GM18861 (cell line): ENCODE data around the gene AK9.

Experiments used
- ATAC-seq: cut with Tn5 transposase; IDR thresholded peaks from one replicate; pipeline ENCODE4 v1.9.1; 2021; ENCODE audit not compliant: unreplicated experiment

Gene AK9

GRCh38 chr6:109448615-109449014, 242.4 kb downstream of the AK9 start:
- ATAC-seq: no peak

DNA sequence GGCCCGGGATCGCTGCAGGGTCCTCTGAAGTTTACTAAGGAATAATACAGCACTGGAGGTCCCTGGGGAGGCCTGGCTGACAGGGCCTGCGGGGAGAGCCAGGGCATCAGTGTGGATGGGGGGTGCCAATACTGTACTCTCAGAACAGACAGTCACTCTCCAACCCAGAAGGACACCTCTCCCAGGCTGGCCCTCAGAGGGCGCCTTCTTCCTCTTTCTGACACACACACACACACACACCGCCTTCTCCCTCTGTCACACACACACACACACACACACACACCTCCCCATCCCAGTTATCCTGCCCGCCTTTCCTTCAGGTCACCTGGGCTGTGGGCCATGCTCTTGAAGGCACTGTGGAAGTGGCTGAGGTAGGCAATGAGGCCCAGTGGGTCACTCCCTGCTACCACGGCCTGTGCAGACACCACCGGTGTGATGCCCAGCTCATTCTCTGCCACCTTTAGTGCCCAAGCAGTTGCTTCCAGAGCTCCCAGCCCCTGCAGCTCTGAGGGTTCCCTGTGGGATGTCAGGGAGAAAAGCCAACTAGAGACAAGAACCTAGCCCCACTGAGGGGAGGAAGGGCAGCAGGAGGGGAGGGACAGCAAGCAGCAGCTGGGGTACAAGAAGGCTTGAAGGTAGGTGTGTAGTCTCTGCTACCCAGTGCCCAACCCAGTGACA, 243.0 kb downstream of the AK9 start:
- no peak for ATAC-seq

DNA sequence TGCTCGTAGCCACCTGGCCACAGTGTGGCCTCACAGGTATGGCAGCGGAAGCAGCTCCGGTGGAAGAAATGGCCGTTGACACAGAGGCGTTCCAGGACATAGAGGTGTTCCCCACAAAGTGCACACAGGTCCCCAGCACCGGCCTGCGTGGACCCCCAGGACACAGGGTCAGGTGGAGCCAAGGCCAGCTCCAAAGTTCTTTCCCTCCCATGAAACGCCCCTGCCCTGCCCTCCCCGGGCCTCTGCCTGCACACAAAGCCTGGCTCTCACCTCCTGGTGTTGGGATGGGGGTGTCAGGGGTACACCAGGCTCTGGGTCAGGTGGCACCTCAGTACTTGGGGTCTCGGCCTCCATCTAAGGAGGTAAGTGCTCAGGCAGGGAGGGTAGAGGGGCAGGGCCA, 243.9 kb downstream of the AK9 start:
- no peak for ATAC-seq

GRCh38 chr6:109446541-109446940, 244.5 kb downstream of the AK9 start:
- no peak for ATAC-seq

GRCh38 chr6:109446072-109446471, 244.9 kb downstream of the AK9 start:
- no peak for ATAC-seq

- ATAC-seq: no peak
Measured at GRCh38 chr6:109445382-109445781, 245.6 kb downstream of the AK9 start.

DNA sequence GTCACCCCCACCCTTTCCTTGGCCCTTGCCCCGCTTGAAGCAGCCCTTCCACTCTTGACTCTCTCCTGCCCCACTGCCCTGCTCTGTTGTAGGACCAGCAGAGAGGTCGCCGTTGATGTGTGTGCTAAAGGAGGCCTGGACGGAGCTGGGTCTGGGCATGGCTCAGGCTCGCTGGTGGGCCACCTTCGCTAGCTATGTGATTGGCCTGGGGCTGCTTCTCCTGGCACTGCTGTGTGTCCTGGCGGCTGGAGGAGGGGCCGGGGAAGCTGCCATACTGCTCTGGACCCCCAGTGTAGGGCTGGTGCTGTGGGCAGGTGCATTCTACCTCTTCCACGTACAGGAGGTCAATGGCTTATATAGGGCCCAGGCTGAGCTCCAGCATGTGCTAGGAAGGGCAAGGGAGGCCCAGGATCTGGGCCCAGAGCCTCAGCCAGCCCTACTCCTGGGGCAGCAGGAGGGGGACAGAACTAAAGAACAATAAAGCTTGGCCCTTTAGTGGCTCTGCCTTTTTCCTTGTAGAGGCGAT, 247.5 kb downstream of the AK9 start:
- no peak for ATAC-seq
